Nephron (organoid): ENCODE data around the gene MPPED1.

Source experiments
- H3K27ac Mint-ChIP-seq, 3 experiments: 2 replicates each; pipeline ENCODE4 v1.8.0; 2020; ENCODE audit warnings: mixed read lengths in 3 of 3, mild to moderate bottlenecking in 2 of 3, moderate library complexity in 1 of 3
- H3K27me3 Mint-ChIP-seq: 2 replicates; pipeline ENCODE4 v1.8.0; 2021; ENCODE audit warnings: low read depth, mild to moderate bottlenecking, moderate library complexity, mixed read lengths
- H3K36me3 Mint-ChIP-seq: 2 replicates; pipeline ENCODE4 v1.8.0; 2020; ENCODE audit warnings: low read depth, mixed read lengths
- H3K4me1 Mint-ChIP-seq: 2 replicates; pipeline ENCODE4 v1.8.0; 2020; ENCODE audit warnings: mixed read lengths
- H3K4me3 Mint-ChIP-seq, 3 experiments: 2 replicates each; pipeline ENCODE4 v1.8.0; 2020; ENCODE audit warnings: mild to moderate bottlenecking in 3 of 3, mixed read lengths in 3 of 3, moderate library complexity in 2 of 3
- H3K9me3 Mint-ChIP-seq: 2 replicates; pipeline ENCODE4 v1.8.0; 2020; ENCODE audit warnings: mixed read lengths
- CTCF ChIP-seq, 3 experiments: fragments of 200-600 bp; sonication (generic); IDR thresholded peaks; one replicate each; pipeline ENCODE4 v1.5.0; 2021; ENCODE audit warnings: antibody characterized with exemption in 3 of 3; ENCODE audit not compliant: unreplicated experiment in 3 of 3

The MPPED1 gene

GRCh38 chr22:43535336-43535735 is 123.5 kb downstream of the MPPED1 start:
- TF ChIP-seq CTCF (IDR thresholded peaks at IDR 0.05; ENCODE audit: unreplicated experiment in 3 of 3): no peak
- Mint-ChIP-seq H3K4me1 (no peaks in the 10 kb centered on the region), H3K27ac (no peak overlapping the region), H3K27me3 (no peaks in the 10 kb centered on the region), H3K36me3 (peaks cover 19% of the 10 kb centered on the region), H3K9me3 (peaks cover 2% of the 10 kb centered on the region), H3K4me3 (no peak overlapping the region)

GRCh38 chr22:43535741-43536140 is 123.9 kb downstream of the MPPED1 start:
- no peaks in the 10 kb centered on the region for H3K27me3 Mint-ChIP-seq
- no peaks in the 10 kb centered on the region for H3K4me1 Mint-ChIP-seq

GRCh38 chr22:43537019-43537585 is 125.3 kb downstream of the MPPED1 start:
- no peak overlapping the region for H3K4me3 Mint-ChIP-seq
- H3K27me3 Mint-ChIP-seq: peaks cover 6% of the 10 kb centered on the region
- H3K36me3 Mint-ChIP-seq: peaks cover 19% of the 10 kb centered on the region
- TF ChIP-seq CTCF (IDR thresholded peaks at IDR 0.05; ENCODE audit: unreplicated experiment in 3 of 3): no peak
- H3K27ac Mint-ChIP-seq: no peak overlapping the region
- no peaks in the 10 kb centered on the region for H3K4me1 Mint-ChIP-seq
- H3K9me3 Mint-ChIP-seq: peaks cover 2% of the 10 kb centered on the region

More at GRCh38 chr22:43535741-43536140, 123.9 kb downstream of the MPPED1 start:
- no peak for TF ChIP-seq CTCF (IDR thresholded peaks at IDR 0.05; ENCODE audit: unreplicated experiment in 3 of 3)
- no peak overlapping the region for H3K4me3 Mint-ChIP-seq
- peaks cover 19% of the 10 kb centered on the region for H3K36me3 Mint-ChIP-seq
- H3K27ac Mint-ChIP-seq: no peak overlapping the region
- H3K9me3 Mint-ChIP-seq: peaks cover 2% of the 10 kb centered on the region

- Mint-ChIP-seq H3K4me3 (no peak overlapping the region), H3K4me1 (no peaks in the 10 kb centered on the region), H3K27ac (no peak overlapping the region), H3K36me3 (peaks cover 19% of the 10 kb centered on the region), H3K9me3 (peaks cover 2% of the 10 kb centered on the region), H3K27me3 (peaks cover 6% of the 10 kb centered on the region)
- TF ChIP-seq CTCF (IDR thresholded peaks at IDR 0.05; ENCODE audit: unreplicated experiment in 3 of 3): no peak
Observed at GRCh38 chr22:43539572-43540528, 128.0 kb downstream of the MPPED1 start.

- Mint-ChIP-seq H3K36me3 (peaks cover 19% of the 10 kb centered on the region), H3K9me3 (peaks cover 2% of the 10 kb centered on the region), H3K27me3 (peaks cover 6% of the 10 kb centered on the region), H3K27ac (no peak overlapping the region), H3K4me1 (no peaks in the 10 kb centered on the region), H3K4me3 (no peak overlapping the region)
- no peak for TF ChIP-seq CTCF (IDR thresholded peaks at IDR 0.05; ENCODE audit: unreplicated experiment in 3 of 3)
Observed at GRCh38 chr22:43540529-43540923, 128.7 kb downstream of the MPPED1 start.
